ENCODE measurements around the gene MED19. TPM values are rescaled to one million over a fixed set of nuclear protein-coding genes. Genes with fewer than 3 reads are reported as not detected.
"Not testable (repeated sequence)": the region's sequence is repeated elsewhere in the genome, so short reads cannot be mapped to it uniquely, and the experiment has no call there.

MED19 gene
- total RNA-seq, 1 donor from 2014 or later, result 12.9 TPM

- intact Hi-C loops (cut with micrococcal nuclease), result no loop called here
Observed at GRCh38 chr11:57709802-57710367, 2.1 kb downstream of the MED19 start.

GRCh38 chr11:57705432-57705831 is 6.6 kb downstream of the MED19 start:
- intact Hi-C loops (cut with micrococcal nuclease), result not testable (repeated sequence)

- intact Hi-C loops (cut with micrococcal nuclease), result no loop called here
Observed at GRCh38 chr11:57704932-57705331, 7.1 kb downstream of the MED19 start.

- intact Hi-C loops (cut with micrococcal nuclease), result no loop called here
Observed at GRCh38 chr11:57703341-57703740, 8.7 kb downstream of the MED19 start.

- intact Hi-C loops (cut with micrococcal nuclease), result no loop called here
Observed at GRCh38 chr11:57700425-57700824, 11.6 kb downstream of the MED19 start.

- intact Hi-C loops (cut with micrococcal nuclease), result no loop called here
Observed at GRCh38 chr11:57699813-57700212, 12.2 kb downstream of the MED19 start.

- intact Hi-C loops (cut with micrococcal nuclease), result no loop called here
Observed at GRCh38 chr11:57698843-57699365, 13.1 kb downstream of the MED19 start.

- intact Hi-C loops (cut with micrococcal nuclease), result not testable (repeated sequence)
Observed at GRCh38 chr11:57690474-57690873, 21.5 kb downstream of the MED19 start.

- intact Hi-C loops (cut with micrococcal nuclease), result no loop called here
Observed at GRCh38 chr11:57681168-57681567, 30.8 kb downstream of the MED19 start.

GRCh38 chr11:57680552-57680874 is 31.5 kb downstream of the MED19 start:
- intact Hi-C loops (cut with micrococcal nuclease), result no loop called here

- intact Hi-C loops (cut with micrococcal nuclease), result no loop called here
Observed at GRCh38 chr11:57679396-57679795, 32.6 kb downstream of the MED19 start.

- intact Hi-C loops (cut with micrococcal nuclease), result no loop called here
Observed at GRCh38 chr11:57675176-57675941, 36.7 kb downstream of the MED19 start.

GRCh38 chr11:57674251-57674650 is 37.8 kb downstream of the MED19 start:
- intact Hi-C loops (cut with micrococcal nuclease), result no loop called here

- intact Hi-C loops (cut with micrococcal nuclease), result loop anchor here (5.0 to 10.0 kb wide), 2 partner anchors 856 to 1474 kb away; partner anchors contain the start of gene FAM111A
Observed at GRCh38 chr11:57668434-57668782, 43.6 kb downstream of the MED19 start.

GRCh38 chr11:57667736-57668433 is 44.1 kb downstream of the MED19 start, which contains the start of gene ZDHHC5:
ZDHHC5 (plus strand) TSS chr11:57668114; CDS start chr11:57673091, 4,977 bp downstream.
- intact Hi-C loops (cut with micrococcal nuclease), result loop anchor here (1.0 to 10.0 kb wide), 12 partner anchors 11 to 1474 kb away; partner anchors contain the start of genes CLP1, FAM111A, MED19 and SELENOH

GRCh38 chr11:57667117-57667735 is 44.8 kb downstream of the MED19 start:
- intact Hi-C loops (cut with micrococcal nuclease), result loop anchor here (1.0 to 10.0 kb wide), 12 partner anchors 10 to 1475 kb away; partner anchors contain the start of genes CLP1, FAM111A, MED19 and SELENOH

GRCh38 chr11:57663975-57664374 is 48.0 kb downstream of the MED19 start:
- intact Hi-C loops (cut with micrococcal nuclease), result loop anchor here (10.0 kb wide), 1 partner anchor 861 kb away; no protein-coding TSS in a partner anchor

GRCh38 chr11:57662893-57663292 is 49.1 kb downstream of the MED19 start:
- intact Hi-C loops (cut with micrococcal nuclease), result loop anchor here (10.0 kb wide), 1 partner anchor 862 kb away; no protein-coding TSS in a partner anchor

- intact Hi-C loops (cut with micrococcal nuclease), result loop anchor here (10.0 kb wide), 1 partner anchor 865 kb away; no protein-coding TSS in a partner anchor
Observed at GRCh38 chr11:57659669-57660068, 52.3 kb downstream of the MED19 start.

GRCh38 chr11:57658023-57658361 is 54.0 kb downstream of the MED19 start:
- intact Hi-C loops (cut with micrococcal nuclease), result no loop called here

Data from T-helper 2 cell treated with Interferon-gamma antibody and Interleukin-4, amounts not matched to agents 100 ng/mL and 5 ng/mL, for 36 hours (primary cell).